Measurements from ENCODE around the gene G3BP1. TPM values are rescaled to one million over a fixed set of nuclear protein-coding genes. Genes with fewer than 3 reads are reported as not detected.

Gene G3BP1
- total RNA-seq, 2 donors from 2014 or later = 57.1 to 60.9 TPM

- Histone ChIP-seq H3K9me3 (no peaks in the 10 kb centered on the region), H3K4me1 (peaks cover 0 to 28% of the 10 kb centered on the region in 2 donors), H3K27ac (peak overlapping the region; percentile 88 to 95), H3K27me3 (no peaks in the 10 kb centered on the region), H3K4me3 (peak overlapping the region; percentile 89 to 92), H3K36me3 (peaks cover 12% of the 10 kb centered on the region)
- no peak for DNase-seq (ENCODE audit: low spot score)
- no peak for TF ChIP-seq CTCF (IDR thresholded peaks at IDR 0.05)
Observed at GRCh38 chr5:151757233-151758140, 14.3 kb upstream of the G3BP1 start.

- TF ChIP-seq CTCF (IDR thresholded peaks at IDR 0.05) = no peak
- DNase-seq (ENCODE audit: low spot score) = no peak
- peak overlapping the region; percentile 88 to 95 for H3K27ac ChIP-seq
- H3K9me3 ChIP-seq = no peaks in the 10 kb centered on the region
- peak overlapping the region; percentile 89 to 92 for H3K4me3 ChIP-seq
- H3K36me3 ChIP-seq = peaks cover 6% of the 10 kb centered on the region
- H3K27me3 ChIP-seq = no peaks in the 10 kb centered on the region
- peaks cover 0 to 28% of the 10 kb centered on the region in 2 donors for H3K4me1 ChIP-seq
Observed at GRCh38 chr5:151758141-151758429, 13.7 kb upstream of the G3BP1 start.

- peak within 1 kb of the TSS; percentile 89 to 92 for H3K4me3 ChIP-seq
- peak within 1 kb of the TSS; percentile 88 to 95 for H3K27ac ChIP-seq
- H3K36me3 ChIP-seq = peaks cover under 1% of the 10 kb centered on the region
- TF ChIP-seq CTCF (IDR thresholded peaks at IDR 0.05) = peak in 1 of 2 donors; percentile 55
- H3K4me1 ChIP-seq = peaks cover 0 to 28% of the 10 kb centered on the region in 2 donors
- H3K9me3 ChIP-seq = no peaks in the 10 kb centered on the region
- peak; percentile 89 for DNase-seq (ENCODE audit: low spot score)
- no peaks in the 10 kb centered on the region for H3K27me3 ChIP-seq
Observed at GRCh38 chr5:151758430-151759241, 13.1 kb upstream of the G3BP1 start, which contains the start of gene ATOX1. Gene ATOX1, minus strand, starts transcription at chr5:151758631. Its CDS starts 80 bp downstream, at chr5:151758551.

GRCh38 chr5:151764801-151765200 is 7.0 kb upstream of the G3BP1 start:
- TF ChIP-seq CTCF (IDR thresholded peaks at IDR 0.05) = no peak
- no peak overlapping the region for H3K4me3 ChIP-seq

GRCh38 chr5:151766975-151767374 is 4.8 kb upstream of the G3BP1 start:
- Histone ChIP-seq H3K9me3 (no peaks in the 10 kb centered on the region), H3K4me3 (no peak overlapping the region), H3K4me1 (peaks cover 0 to 8% of the 10 kb centered on the region in 2 donors), H3K36me3 (no peaks in the 10 kb centered on the region), H3K27ac (no peak overlapping the region), H3K27me3 (no peaks in the 10 kb centered on the region)
- TF ChIP-seq CTCF (IDR thresholded peaks at IDR 0.05) = no peak
- DNase-seq (ENCODE audit: low spot score) = no peak

More at GRCh38 chr5:151764801-151765200, 7.0 kb upstream of the G3BP1 start:
- Histone ChIP-seq H3K9me3 (no peaks in the 10 kb centered on the region), H3K4me1 (peaks cover 0 to 1% of the 10 kb centered on the region in 2 donors), H3K36me3 (no peaks in the 10 kb centered on the region), H3K27me3 (no peaks in the 10 kb centered on the region), H3K27ac (no peak overlapping the region)
- no peak for DNase-seq (ENCODE audit: low spot score)
